ENCODE data around the gene MISP3.
A peak's percentile ranks its signal among the peaks of the same experiment; 100 is the strongest.

GRCh38 chr19:14081797-14082674 lies 9.4 kb downstream of the MISP3 start:
- TF ChIP-seq, protein P1, sequence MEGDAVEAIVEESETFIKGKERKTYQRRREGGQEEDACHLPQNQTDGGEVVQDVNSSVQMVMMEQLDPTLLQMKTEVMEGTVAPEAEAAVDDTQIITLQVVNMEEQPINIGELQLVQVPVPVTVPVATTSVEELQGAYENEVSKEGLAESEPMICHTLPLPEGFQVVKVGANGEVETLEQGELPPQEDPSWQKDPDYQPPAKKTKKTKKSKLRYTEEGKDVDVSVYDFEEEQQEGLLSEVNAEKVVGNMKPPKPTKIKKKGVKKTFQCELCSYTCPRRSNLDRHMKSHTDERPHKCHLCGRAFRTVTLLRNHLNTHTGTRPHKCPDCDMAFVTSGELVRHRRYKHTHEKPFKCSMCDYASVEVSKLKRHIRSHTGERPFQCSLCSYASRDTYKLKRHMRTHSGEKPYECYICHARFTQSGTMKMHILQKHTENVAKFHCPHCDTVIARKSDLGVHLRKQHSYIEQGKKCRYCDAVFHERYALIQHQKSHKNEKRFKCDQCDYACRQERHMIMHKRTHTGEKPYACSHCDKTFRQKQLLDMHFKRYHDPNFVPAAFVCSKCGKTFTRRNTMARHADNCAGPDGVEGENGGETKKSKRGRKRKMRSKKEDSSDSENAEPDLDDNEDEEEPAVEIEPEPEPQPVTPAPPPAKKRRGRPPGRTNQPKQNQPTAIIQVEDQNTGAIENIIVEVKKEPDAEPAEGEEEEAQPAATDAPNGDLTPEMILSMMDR (IDR thresholded peaks at IDR 0.05 in 8 of 11, conservative IDR thresholded peaks at IDR 0.05 in 3 of 11): no peak
- TF ChIP-seq POLR2A (IDR thresholded peaks at IDR 0.05) (no peak), POLR2AphosphoS5 (IDR thresholded peaks at IDR 0.05) (peak in 1 of 3 donors; percentile 63)

Measured in spleen (tissue), 7 donors.